ENCODE results near the gene PPP2R3A.

Gene PPP2R3A

DNA sequence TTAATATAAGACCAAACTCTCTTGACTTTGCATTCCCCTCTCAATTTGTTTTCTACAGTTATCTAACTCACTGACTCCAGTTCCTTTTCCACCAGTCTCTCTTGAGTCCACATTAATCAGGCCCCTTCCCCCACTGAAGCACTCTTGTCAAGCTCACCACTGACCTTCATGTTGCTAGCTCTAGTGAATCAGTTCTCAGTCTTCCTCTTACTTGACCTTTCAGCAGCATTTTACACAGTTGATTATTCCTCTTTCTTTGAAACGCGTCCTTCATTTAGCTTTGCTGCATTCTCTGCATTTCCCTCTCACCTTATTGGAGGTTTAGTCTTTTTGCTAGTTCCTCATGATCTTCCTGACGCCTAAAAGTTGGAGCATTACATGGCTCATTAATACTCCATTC is 8.3 kb downstream of the PPP2R3A start:
- H3K36me3 ChIP-seq: no peaks in the 10 kb centered on the region
- H3K9me3 ChIP-seq: no peaks in the 10 kb centered on the region
- H3K4me1 ChIP-seq (ENCODE audit: control insufficient read depth in 1 of 2, insufficient read depth in 1 of 2, low read depth in 1 of 2, low read length in 1 of 2): no peaks in the 10 kb centered on the region
- peaks cover 11% of the 10 kb centered on the region for H3K27me3 ChIP-seq
- H3K4me3 ChIP-seq (ENCODE audit: low read depth in 1 of 2, low read length in 1 of 2): no peak overlapping the region
- TF ChIP-seq, protein P1, sequence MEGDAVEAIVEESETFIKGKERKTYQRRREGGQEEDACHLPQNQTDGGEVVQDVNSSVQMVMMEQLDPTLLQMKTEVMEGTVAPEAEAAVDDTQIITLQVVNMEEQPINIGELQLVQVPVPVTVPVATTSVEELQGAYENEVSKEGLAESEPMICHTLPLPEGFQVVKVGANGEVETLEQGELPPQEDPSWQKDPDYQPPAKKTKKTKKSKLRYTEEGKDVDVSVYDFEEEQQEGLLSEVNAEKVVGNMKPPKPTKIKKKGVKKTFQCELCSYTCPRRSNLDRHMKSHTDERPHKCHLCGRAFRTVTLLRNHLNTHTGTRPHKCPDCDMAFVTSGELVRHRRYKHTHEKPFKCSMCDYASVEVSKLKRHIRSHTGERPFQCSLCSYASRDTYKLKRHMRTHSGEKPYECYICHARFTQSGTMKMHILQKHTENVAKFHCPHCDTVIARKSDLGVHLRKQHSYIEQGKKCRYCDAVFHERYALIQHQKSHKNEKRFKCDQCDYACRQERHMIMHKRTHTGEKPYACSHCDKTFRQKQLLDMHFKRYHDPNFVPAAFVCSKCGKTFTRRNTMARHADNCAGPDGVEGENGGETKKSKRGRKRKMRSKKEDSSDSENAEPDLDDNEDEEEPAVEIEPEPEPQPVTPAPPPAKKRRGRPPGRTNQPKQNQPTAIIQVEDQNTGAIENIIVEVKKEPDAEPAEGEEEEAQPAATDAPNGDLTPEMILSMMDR (IDR thresholded peaks at IDR 0.05): no peak
- no peak overlapping the region for H3K27ac ChIP-seq

DNA sequence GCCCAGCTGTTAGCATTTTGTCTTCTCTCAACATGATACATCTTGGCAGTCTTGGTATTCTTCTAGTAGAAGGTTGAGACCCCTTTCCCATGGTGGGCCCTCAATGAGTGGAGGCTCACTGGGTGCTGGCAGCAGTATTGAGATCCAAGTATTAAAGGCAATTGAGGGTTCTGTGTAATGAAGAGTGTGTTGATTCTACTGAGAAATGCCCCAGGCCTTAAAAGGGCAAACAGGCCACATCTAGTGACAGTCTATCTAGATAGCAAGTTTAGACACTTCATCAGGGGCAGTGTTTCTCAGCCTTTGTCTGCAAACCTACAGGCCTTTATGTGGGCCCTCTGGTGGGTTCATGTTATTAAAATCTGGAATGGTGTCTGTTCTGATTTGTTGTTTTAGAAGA is 9.5 kb downstream of the PPP2R3A start:
- H3K27me3 ChIP-seq: no peaks in the 10 kb centered on the region
- H3K9me3 ChIP-seq: no peaks in the 10 kb centered on the region
- no peaks in the 10 kb centered on the region for H3K36me3 ChIP-seq
- TF ChIP-seq, protein P1 (IDR thresholded peaks at IDR 0.05): no peak
- no peak overlapping the region for H3K4me3 ChIP-seq (ENCODE audit: low read depth in 1 of 2, low read length in 1 of 2)
- no peak overlapping the region for H3K27ac ChIP-seq
- H3K4me1 ChIP-seq (ENCODE audit: control insufficient read depth in 1 of 2, insufficient read depth in 1 of 2, low read depth in 1 of 2, low read length in 1 of 2): no peaks in the 10 kb centered on the region

DNA sequence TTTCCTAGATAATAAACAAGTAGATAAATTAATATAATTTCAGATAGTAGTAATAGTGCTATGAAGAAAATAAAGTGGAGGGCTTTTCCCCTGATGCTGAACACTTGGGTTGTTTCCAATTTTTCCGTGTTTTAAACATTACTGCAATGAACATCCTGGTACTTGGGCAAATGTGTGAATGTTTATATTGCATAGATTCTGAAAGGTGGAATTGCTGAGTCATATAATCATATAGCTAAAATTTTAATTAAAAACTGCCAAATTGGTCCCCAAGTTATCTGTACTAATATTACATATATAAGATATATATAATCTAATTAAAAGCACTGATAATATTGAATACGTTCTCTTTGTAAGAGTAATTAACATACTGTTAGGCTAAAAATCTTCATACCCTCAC is 10.0 kb downstream of the PPP2R3A start:
- TF ChIP-seq, protein P1 (IDR thresholded peaks at IDR 0.05): no peak
- Histone ChIP-seq H3K4me1 (ENCODE audit: control insufficient read depth in 1 of 2, insufficient read depth in 1 of 2, low read depth in 1 of 2, low read length in 1 of 2) (no peaks in the 10 kb centered on the region), H3K9me3 (no peaks in the 10 kb centered on the region), H3K27ac (no peak overlapping the region), H3K4me3 (ENCODE audit: low read depth in 1 of 2, low read length in 1 of 2) (no peak overlapping the region), H3K36me3 (no peaks in the 10 kb centered on the region), H3K27me3 (no peaks in the 10 kb centered on the region)

DNA sequence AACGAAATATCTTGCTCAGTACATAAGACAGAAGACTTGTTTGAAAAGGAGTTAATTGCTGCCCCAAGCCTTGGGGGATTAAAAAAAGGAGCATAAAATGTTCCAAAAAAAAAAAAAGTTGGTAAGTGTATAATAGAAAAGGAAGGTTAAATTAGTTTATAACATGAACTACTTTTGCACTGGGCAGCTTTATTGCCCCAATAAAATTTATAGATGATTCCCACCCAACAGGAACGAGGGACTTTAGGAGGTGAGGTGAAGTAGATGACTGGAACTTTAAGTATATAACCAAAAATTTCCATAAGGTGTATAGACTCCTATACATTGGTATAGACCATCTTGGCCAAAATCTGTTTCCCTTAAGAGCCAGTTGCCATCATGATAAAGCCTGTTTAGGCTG is 14.8 kb downstream of the PPP2R3A start:
- Histone ChIP-seq H3K27me3 (no peaks in the 10 kb centered on the region), H3K9me3 (no peaks in the 10 kb centered on the region), H3K4me3 (ENCODE audit: low read depth in 1 of 2, low read length in 1 of 2) (no peak overlapping the region), H3K27ac (no peak overlapping the region), H3K36me3 (no peaks in the 10 kb centered on the region), H3K4me1 (ENCODE audit: control insufficient read depth in 1 of 2, insufficient read depth in 1 of 2, low read depth in 1 of 2, low read length in 1 of 2) (no peaks in the 10 kb centered on the region)
- TF ChIP-seq, protein P1 (IDR thresholded peaks at IDR 0.05): no peak

DNA sequence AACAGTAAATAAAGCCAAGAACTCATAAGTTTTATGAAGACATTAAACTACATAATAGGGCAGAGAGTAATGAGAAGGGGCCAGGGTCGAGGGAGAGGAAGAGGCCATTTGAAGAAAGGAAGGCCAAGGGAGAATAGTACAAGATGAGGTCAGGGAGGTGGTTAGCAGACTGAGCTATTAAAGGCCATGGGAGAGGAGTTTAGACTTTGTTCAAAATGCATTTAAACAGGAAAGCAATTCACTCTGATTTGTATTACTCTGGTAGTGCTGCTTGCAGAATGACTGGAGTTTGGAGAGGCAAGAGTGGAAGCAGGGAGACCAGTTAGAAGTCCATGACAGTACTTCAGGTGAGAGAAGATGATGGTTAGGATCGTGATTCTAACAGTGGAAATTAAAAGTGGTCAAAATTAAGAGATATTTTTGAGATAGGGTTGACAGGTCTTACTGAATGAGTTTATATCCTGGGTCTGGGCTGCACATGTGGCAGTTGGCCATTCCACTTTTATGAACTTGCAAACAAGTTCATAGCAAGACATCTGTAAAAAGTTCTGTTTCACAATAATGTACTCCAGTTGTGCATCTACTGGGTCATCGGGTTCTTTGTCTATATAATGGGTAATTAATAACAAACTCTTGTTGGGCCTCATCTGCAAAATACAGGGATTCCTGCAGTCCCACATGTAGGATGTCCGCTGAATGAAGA is 16.3 kb downstream of the PPP2R3A start:
- no peak overlapping the region for H3K4me3 ChIP-seq (ENCODE audit: low read depth in 1 of 2, low read length in 1 of 2)
- H3K9me3 ChIP-seq: no peaks in the 10 kb centered on the region
- H3K36me3 ChIP-seq: no peaks in the 10 kb centered on the region
- no peaks in the 10 kb centered on the region for H3K27me3 ChIP-seq
- TF ChIP-seq, protein P1 (IDR thresholded peaks at IDR 0.05): no peak
- H3K27ac ChIP-seq: no peak overlapping the region
- H3K4me1 ChIP-seq (ENCODE audit: control insufficient read depth in 1 of 2, insufficient read depth in 1 of 2, low read depth in 1 of 2, low read length in 1 of 2): no peaks in the 10 kb centered on the region
